SK-N-SH treated with all-trans-retinoic acid at 6 μM for 48 hours (cell line): ENCODE measurements around the gene VPS13C.

Experiments used
- ARNTL ChIP-seq: fragments of 450-650 bp; formaldehyde crosslinking; IDR thresholded peaks from 2 replicates; pipeline ENCODE4 v1.5.0; 2020; ENCODE audit warnings: low read depth, mild to moderate bottlenecking, moderate library complexity, borderline replicate concordance
- CREB5 ChIP-seq: fragments of 250-450 bp; sonication (Bioruptor Pico); IDR thresholded peaks from 2 replicates; pipeline ENCODE4 v1.5.1; 2020; ENCODE audit warnings: low read depth, mild to moderate bottlenecking, moderate library complexity
- OSR1 ChIP-seq: fragments of 250-450 bp; sonication (Bioruptor Pico); IDR thresholded peaks from 2 replicates; pipeline ENCODE4 v1.8.0; 2022; ENCODE audit warnings: moderate library complexity, mild to moderate bottlenecking, inconsistent platforms
- POU6F1 ChIP-seq: fragments of 250-450 bp; sonication (Bioruptor Pico); IDR thresholded peaks from 2 replicates; pipeline ENCODE4 v1.8.0; 2021; ENCODE audit warnings: low read depth, mild to moderate bottlenecking, moderate library complexity, borderline replicate concordance
- RARB ChIP-seq: fragments of 250-450 bp; sonication (Bioruptor Pico); IDR thresholded peaks from 2 replicates; pipeline ENCODE4 v1.8.0; 2021; ENCODE audit warnings: mild to moderate bottlenecking, moderate library complexity
- TOX ChIP-seq: fragments of 250-450 bp; sonication (Bioruptor Pico); IDR thresholded peaks from 2 replicates; pipeline ENCODE4 v1.8.0; 2021; ENCODE audit warnings: mild to moderate bottlenecking, moderate library complexity, borderline replicate concordance
- ZC3H10 ChIP-seq: fragments of 250-450 bp; sonication (Bioruptor Pico); IDR thresholded peaks from 2 replicates; pipeline ENCODE4 v1.5.1; 2021; ENCODE audit warnings: mild to moderate bottlenecking, moderate library complexity
- ZFP3 ChIP-seq: fragments of 250-450 bp; sonication (Bioruptor Pico); IDR thresholded peaks from 2 replicates; pipeline ENCODE4 v1.5.0; 2020; ENCODE audit warnings: mild to moderate bottlenecking, moderate library complexity
- ZFP30 ChIP-seq: fragments of 450-650 bp; formaldehyde crosslinking; IDR thresholded peaks from 2 replicates; pipeline ENCODE4 v1.5.0; 2022; ENCODE audit warnings: mild to moderate bottlenecking, moderate library complexity
- ZNF565 ChIP-seq: fragments of 450-650 bp; formaldehyde crosslinking; conservative IDR thresholded peaks from 2 replicates; pipeline ENCODE4 v1.5.0; 2020; ENCODE audit warnings: low read depth, mild to moderate bottlenecking, moderate library complexity
- ZNF70 ChIP-seq: fragments of 450-650 bp; formaldehyde crosslinking; IDR thresholded peaks from 2 replicates; pipeline ENCODE4 v1.5.0; 2020; ENCODE audit warnings: mild to moderate bottlenecking, moderate library complexity
- TF ChIP-seq, protein P1 (sequence below): fragments of 250-450 bp; sonication (Bioruptor Pico); IDR thresholded peaks from 2 replicates; pipeline ENCODE4 v1.8.0; 2020; ENCODE audit warnings: mild to moderate bottlenecking, moderate library complexity, borderline replicate concordance
- TF ChIP-seq, protein P2 (sequence below): fragments of 250-450 bp; sonication (Bioruptor Pico); IDR thresholded peaks from 2 replicates; pipeline ENCODE4 v1.5.0; 2020; ENCODE audit warnings: mild to moderate bottlenecking, moderate library complexity
- TF ChIP-seq, protein P3 (sequence below): fragments of 250-450 bp; sonication (Bioruptor Pico); IDR thresholded peaks from 2 replicates; pipeline ENCODE4 v1.5.1; 2021; ENCODE audit warnings: mild to moderate bottlenecking, moderate library complexity

GRCh38 chr15:61997786-61998185 lies 62.5 kb downstream of the VPS13C start:
- TF ChIP-seq OSR1 (CRISPR knock-in tag) (no peak), ZFP3 (CRISPR knock-in tag) (no peak), ZNF70 (CRISPR knock-in tag) (no peak), ZC3H10 (no peak), TOX (CRISPR knock-in tag) (no peak), ARNTL (CRISPR knock-in tag) (no peak), ZNF565 (CRISPR knock-in tag) (no peak), CREB5 (no peak), ZFP30 (CRISPR knock-in tag) (no peak), RARB (CRISPR knock-in tag) (no peak), POU6F1 (CRISPR knock-in tag) (no peak)
- TF ChIP-seq, protein P1, sequence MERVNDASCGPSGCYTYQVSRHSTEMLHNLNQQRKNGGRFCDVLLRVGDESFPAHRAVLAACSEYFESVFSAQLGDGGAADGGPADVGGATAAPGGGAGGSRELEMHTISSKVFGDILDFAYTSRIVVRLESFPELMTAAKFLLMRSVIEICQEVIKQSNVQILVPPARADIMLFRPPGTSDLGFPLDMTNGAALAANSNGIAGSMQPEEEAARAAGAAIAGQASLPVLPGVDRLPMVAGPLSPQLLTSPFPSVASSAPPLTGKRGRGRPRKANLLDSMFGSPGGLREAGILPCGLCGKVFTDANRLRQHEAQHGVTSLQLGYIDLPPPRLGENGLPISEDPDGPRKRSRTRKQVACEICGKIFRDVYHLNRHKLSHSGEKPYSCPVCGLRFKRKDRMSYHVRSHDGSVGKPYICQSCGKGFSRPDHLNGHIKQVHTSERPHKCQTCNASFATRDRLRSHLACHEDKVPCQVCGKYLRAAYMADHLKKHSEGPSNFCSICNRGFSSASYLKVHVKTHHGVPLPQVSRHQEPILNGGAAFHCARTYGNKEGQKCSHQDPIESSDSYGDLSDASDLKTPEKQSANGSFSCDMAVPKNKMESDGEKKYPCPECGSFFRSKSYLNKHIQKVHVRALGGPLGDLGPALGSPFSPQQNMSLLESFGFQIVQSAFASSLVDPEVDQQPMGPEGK (CRISPR knock-in tag) = no peak
- TF ChIP-seq, protein P2, sequence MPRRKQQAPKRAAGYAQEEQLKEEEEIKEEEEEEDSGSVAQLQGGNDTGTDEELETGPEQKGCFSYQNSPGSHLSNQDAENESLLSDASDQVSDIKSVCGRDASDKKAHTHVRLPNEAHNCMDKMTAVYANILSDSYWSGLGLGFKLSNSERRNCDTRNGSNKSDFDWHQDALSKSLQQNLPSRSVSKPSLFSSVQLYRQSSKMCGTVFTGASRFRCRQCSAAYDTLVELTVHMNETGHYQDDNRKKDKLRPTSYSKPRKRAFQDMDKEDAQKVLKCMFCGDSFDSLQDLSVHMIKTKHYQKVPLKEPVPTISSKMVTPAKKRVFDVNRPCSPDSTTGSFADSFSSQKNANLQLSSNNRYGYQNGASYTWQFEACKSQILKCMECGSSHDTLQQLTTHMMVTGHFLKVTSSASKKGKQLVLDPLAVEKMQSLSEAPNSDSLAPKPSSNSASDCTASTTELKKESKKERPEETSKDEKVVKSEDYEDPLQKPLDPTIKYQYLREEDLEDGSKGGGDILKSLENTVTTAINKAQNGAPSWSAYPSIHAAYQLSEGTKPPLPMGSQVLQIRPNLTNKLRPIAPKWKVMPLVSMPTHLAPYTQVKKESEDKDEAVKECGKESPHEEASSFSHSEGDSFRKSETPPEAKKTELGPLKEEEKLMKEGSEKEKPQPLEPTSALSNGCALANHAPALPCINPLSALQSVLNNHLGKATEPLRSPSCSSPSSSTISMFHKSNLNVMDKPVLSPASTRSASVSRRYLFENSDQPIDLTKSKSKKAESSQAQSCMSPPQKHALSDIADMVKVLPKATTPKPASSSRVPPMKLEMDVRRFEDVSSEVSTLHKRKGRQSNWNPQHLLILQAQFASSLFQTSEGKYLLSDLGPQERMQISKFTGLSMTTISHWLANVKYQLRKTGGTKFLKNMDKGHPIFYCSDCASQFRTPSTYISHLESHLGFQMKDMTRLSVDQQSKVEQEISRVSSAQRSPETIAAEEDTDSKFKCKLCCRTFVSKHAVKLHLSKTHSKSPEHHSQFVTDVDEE = no peak
- TF ChIP-seq, protein P3, sequence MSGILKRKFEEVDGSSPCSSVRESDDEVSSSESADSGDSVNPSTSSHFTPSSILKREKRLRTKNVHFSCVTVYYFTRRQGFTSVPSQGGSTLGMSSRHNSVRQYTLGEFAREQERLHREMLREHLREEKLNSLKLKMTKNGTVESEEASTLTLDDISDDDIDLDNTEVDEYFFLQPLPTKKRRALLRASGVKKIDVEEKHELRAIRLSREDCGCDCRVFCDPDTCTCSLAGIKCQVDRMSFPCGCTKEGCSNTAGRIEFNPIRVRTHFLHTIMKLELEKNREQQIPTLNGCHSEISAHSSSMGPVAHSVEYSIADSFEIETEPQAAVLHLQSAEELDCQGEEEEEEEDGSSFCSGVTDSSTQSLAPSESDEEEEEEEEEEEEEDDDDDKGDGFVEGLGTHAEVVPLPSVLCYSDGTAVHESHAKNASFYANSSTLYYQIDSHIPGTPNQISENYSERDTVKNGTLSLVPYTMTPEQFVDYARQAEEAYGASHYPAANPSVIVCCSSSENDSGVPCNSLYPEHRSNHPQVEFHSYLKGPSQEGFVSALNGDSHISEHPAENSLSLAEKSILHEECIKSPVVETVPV (CRISPR knock-in tag) = no peak
